K562 (cell line): ENCODE data around the gene TSGA10IP. TPM values are rescaled to one million over a fixed set of nuclear protein-coding genes. Genes with fewer than 3 reads are reported as not detected.

ENCODE experiments used
- ATAC-seq: fragments of 200-7000 bp; cut with Tn5 transposase; 3 replicates; pipeline ENCODE4 v1.9.1; 2020; ENCODE audit warnings: moderate library complexity
- BruUV-seq: library from RNA; stranded (reverse); fragments of 400-500 nt; replicated peaks from 2 replicates; lab custom pipeline; 2021; lab: Mats Ljungman, UMichigan
- CTCF ChIA-PET: fragments of 300-600 bp; formaldehyde crosslinking; extraction: SDS; loops from one replicate; lab custom pipeline; 2021; ENCODE audit warnings: low intra/inter-chr PET ratio; lab: Yijun Ruan, JAX
- POLR2A ChIA-PET: fragments of 300-600, 350-650 bp; sonication (Branson Sonifier 250); formaldehyde crosslinking; extraction: SDS; loops from one replicate; lab custom pipeline; 2021; ENCODE audit warnings: antibody characterized with exemption, inconsistent platforms; lab: Yijun Ruan, JAX
- DNase-seq, 4 experiments: peaks; one replicate each; pipeline versions ENCODE4 v3.0.0 to v3.0.0-alpha.2; 2011 to 2018; ENCODE audit warnings: low spot score in 3 of 4, mixed read lengths in 3 of 4; ENCODE audit errors: extremely low read depth in 1 of 4
- FAIRE-seq: peaks from 2 replicates; lab custom pipeline; 2011; peaks lifted over from hg19 to GRCh38; lab: Jason Lieb, UNC
- H2AFZ ChIP-seq: 2 replicates; pipeline ENCODE4 v1.6.0; 2011; ENCODE audit warnings: low read depth, low read length, control low read depth, inconsistent platforms
- H3K27ac ChIP-seq: fragments of 200-600 bp; 3 replicates; pipeline ENCODE4 v1.8.0; 2011; ENCODE audit warnings: low read depth, mild to moderate bottlenecking, control low read depth, inconsistent platforms, low read length, moderate library complexity, mixed read lengths; ENCODE audit errors: extremely low read depth
- H3K27me3 ChIP-seq, 2 experiments: fragments of 300-600 bp in 1 of 2; 2 replicates in 1 of 2; 3 replicates in 1 of 2; pipeline versions ENCODE4 v1.6.0 to v1.8.0; 2011; ENCODE audit warnings: inconsistent platforms in 2 of 2, low read length in 2 of 2, mild to moderate bottlenecking in 1 of 2, mixed read lengths in 1 of 2, moderate library complexity in 1 of 2; ENCODE audit not compliant: control insufficient read depth in 2 of 2, insufficient read depth in 2 of 2
- H3K36me3 ChIP-seq: fragments of 300-600 bp; 3 replicates; pipeline ENCODE4 v1.8.0; 2011; ENCODE audit warnings: mild to moderate bottlenecking, low read length, inconsistent platforms; ENCODE audit not compliant: control insufficient read depth, insufficient read depth
- H3K4me1 ChIP-seq, 2 experiments: fragments of 200-600 bp in 1 of 2; replicated peaks in 1 of 2; 2 replicates in 1 of 2; 3 replicates in 1 of 2; pipeline versions ENCODE4 v1.5.1 to v1.8.0; 2011; ENCODE audit warnings: inconsistent platforms in 2 of 2, low read length in 2 of 2, mild to moderate bottlenecking in 1 of 2, mixed read lengths in 1 of 2, moderate library complexity in 1 of 2; ENCODE audit not compliant: control insufficient read depth in 2 of 2, insufficient read depth in 2 of 2
- H3K4me2 ChIP-seq: 2 replicates; pipeline ENCODE4 v1.6.1; 2011; ENCODE audit warnings: low read length, control low read depth, inconsistent platforms, mixed read lengths; ENCODE audit not compliant: insufficient read depth
- H3K4me3 ChIP-seq: fragments of 200-600 bp; sonication (generic), shearing (Covaris generic); 2 replicates; pipeline ENCODE4 v1.5.1; 2016; ENCODE audit warnings: control low read depth, inconsistent platforms
- H3K79me2 ChIP-seq: fragments of 200-600 bp; 3 replicates; pipeline ENCODE4 v1.8.0; 2011; ENCODE audit warnings: low read length, inconsistent platforms; ENCODE audit not compliant: control insufficient read depth, insufficient read depth
- H3K9ac ChIP-seq, 2 experiments: 2 replicates each; pipeline versions ENCODE4 v1.6.0 to v1.6.1; 2011; ENCODE audit warnings: low read depth in 2 of 2, low read length in 2 of 2, control low read depth in 1 of 2, inconsistent platforms in 1 of 2, mild to moderate bottlenecking in 1 of 2, mixed read lengths in 1 of 2; ENCODE audit not compliant: insufficient read depth in 1 of 2
- H3K9me1 ChIP-seq: one replicate; pipeline ENCODE4 v1.6.0; 2011; ENCODE audit warnings: inconsistent platforms, mild to moderate bottlenecking, low read length, moderate library complexity; ENCODE audit not compliant: control insufficient read depth, insufficient read depth
- H3K9me3 ChIP-seq: replicated peaks from 2 replicates; pipeline ENCODE4 v1.5.1; 2011; ENCODE audit warnings: low read depth, low read length, inconsistent platforms; ENCODE audit not compliant: control insufficient read depth, insufficient read depth
- H4K20me1 ChIP-seq: replicated peaks from 2 replicates; pipeline ENCODE4 v1.6.1; 2011; ENCODE audit warnings: low read length, inconsistent platforms, mixed read lengths; ENCODE audit not compliant: control insufficient read depth, insufficient read depth
- BACH1 ChIP-seq: fragments of 200-800 bp; sonication (Bioruptor generic); IDR thresholded peaks from 2 replicates; pipeline ENCODE4 v1.6.1; 2016; ENCODE audit warnings: missing genetic modification characterization, missing compliant biosample characterization
- CXXC5 ChIP-seq: fragments of 250-450 bp; sonication (Bioruptor Pico); IDR thresholded peaks from 2 replicates; pipeline ENCODE4 v1.8.0; 2022; ENCODE audit warnings: inconsistent platforms, mild to moderate bottlenecking, moderate library complexity
- ETS1 ChIP-seq: conservative IDR thresholded peaks from 2 replicates; pipeline ENCODE4 v1.6.1; 2011; ENCODE audit warnings: low read depth, mild to moderate bottlenecking, low read length; ENCODE audit not compliant: control insufficient read depth
- HCFC1 ChIP-seq: IDR thresholded peaks from 2 replicates; pipeline ENCODE4 v1.6.1; 2012; ENCODE audit warnings: low read depth, low read length, improper control_type of control experiment
- HDAC1 ChIP-seq, 2 experiments: fragments of 450-650 bp; IDR thresholded peaks; 2 replicates each; pipeline ENCODE4 v1.6.1; 2016 to 2017; ENCODE audit warnings: inconsistent platforms in 1 of 2, mild to moderate bottlenecking in 1 of 2, moderate library complexity in 1 of 2
- HNRNPL ChIP-seq: fragments of 200-400 bp; formaldehyde crosslinking; IDR thresholded peaks from 2 replicates; pipeline ENCODE4 v1.6.1; 2017; ENCODE audit warnings: low read depth, mild to moderate bottlenecking, low read length
- NONO ChIP-seq, 2 experiments: fragments of 200-400 bp in 1 of 2; fragments of 450-650 bp in 1 of 2; formaldehyde crosslinking in 1 of 2; IDR thresholded peaks; 2 replicates each; pipeline ENCODE4 v1.6.1; 2017; ENCODE audit warnings: low read depth in 2 of 2, mild to moderate bottlenecking in 2 of 2, moderate library complexity in 2 of 2, low read length in 1 of 2
- RNF219 ChIP-seq: fragments of 250-450 bp; sonication (Bioruptor Pico); IDR thresholded peaks from 2 replicates; pipeline ENCODE4 v1.5.0; 2022; ENCODE audit warnings: mild to moderate bottlenecking
- SRF ChIP-seq, 2 experiments: fragments of 250-450, 450-650 bp in 1 of 2; sonication (Bioruptor Pico) in 1 of 2; sonication (generic) in 1 of 2; formaldehyde crosslinking; IDR thresholded peaks; 2 replicates each; pipeline versions ENCODE4 v1.5.0 to v1.5.1; 2020 to 2022; ENCODE audit warnings: mild to moderate bottlenecking in 1 of 2, missing genetic modification reagents in 1 of 2
- TSHZ1 ChIP-seq: fragments of 250-450 bp; sonication (Bioruptor Pico); IDR thresholded peaks from 2 replicates; pipeline ENCODE4 v1.4.0; 2020; ENCODE audit warnings: mild to moderate bottlenecking, moderate library complexity
- XRCC5 ChIP-seq: fragments of 200-400 bp; formaldehyde crosslinking; IDR thresholded peaks from 2 replicates; pipeline ENCODE4 v1.6.1; 2017; ENCODE audit warnings: low read depth, mild to moderate bottlenecking, low read length
- ZNF232 ChIP-seq: sonication (generic); formaldehyde crosslinking; IDR thresholded peaks from 2 replicates; pipeline ENCODE4 v1.8.0; 2022; ENCODE audit warnings: mild to moderate bottlenecking, missing genetic modification reagents
- ZNF263 ChIP-seq: sonication (generic); formaldehyde crosslinking; IDR thresholded peaks from 2 replicates; pipeline ENCODE4 v1.8.0; 2022; ENCODE audit warnings: mild to moderate bottlenecking, missing genetic modification reagents, borderline replicate concordance
- WGBS: fragments of 100-300 bp; shearing (Covaris generic); methylation state at CpG from one replicate; pipeline ENCODE4 v1.1.6; 2016; ENCODE audit warnings: low coverage, mixed read lengths; ENCODE audit not compliant: insufficient coverage; ENCODE audit errors: missing lambda C conversion rate; 5-methylcytosine and 5-hydroxymethylcytosine counted together
- in situ Hi-C: fragments of 300-500 bp; cut with MboI; formaldehyde crosslinking; loops from 4 replicates; pipeline ENCODE4 v1.15.0; 2018; ENCODE audit warnings: inconsistent platforms, mixed read lengths
- intact Hi-C: fragments of 100-400 bp; cut with micrococcal nuclease; formaldehyde crosslinking; loops from 2 replicates; pipeline ENCODE4 v1.14.2; 2022
- polyA plus RNA-seq, 8 experiments: library from polyadenylated mRNA; depleted of rRNA in 4 of 8; stranded (reverse) in 5 of 8; unstranded in 3 of 8; fragments of >200 nt; fragmentation: Nextera tagmentation in 2 of 8; fragmentation: Illumina TruSeq in 1 of 8; extraction: Ambion mirVana in 2 of 8; extraction: Trizol in 1 of 8; gene quantifications; 2 replicates each; pipeline versions ENCODE4 v1.2.1 to v1.2.3, GENCODE V29; 2011 to 2014; ENCODE audit warnings: inconsistent platforms in 1 of 8, missing spikeins in 1 of 8
- total RNA-seq, 7 experiments: library from RNA; depleted of rRNA in 6 of 7; stranded (reverse); fragments of >200 nt in 6 of 7; fragmentation: Illumina TruSeq in 2 of 7; extraction: Trizol in 2 of 7; gene quantifications; 2 replicates each; pipeline versions ENCODE4 v1.2.1 to v1.2.3, GENCODE V29; 2011 to 2021; ENCODE audit warnings: low replicate concordance in 1 of 7

TSGA10IP gene
- total and polyA plus RNA-seq, 9 of the 15 experiments (the other 6 are each of a cell fraction or from before 2014, with no cell fraction given): not detected

- no peaks in the 10 kb centered on the region for H3K9me3 ChIP-seq
- H3K4me2 ChIP-seq: peak within 1 kb of the TSS; percentile 99
- ChIA-PET POLR2A (interaction anchor here (0.6 to 8.0 kb wide), 25 partner anchors 11 to 407 kb away, joined by 3 to 136 read pairs (median 5); partner anchors contain the start of genes C11orf68, CCDC85B, CFL1 and FIBP), CTCF (no interaction called here)
- peak within 1 kb of the TSS; percentile 58 for H2AFZ ChIP-seq
- intact Hi-C loops: loop anchor here (5.0 kb wide), 1 partner anchor 43 kb away; the partner anchor contains the start of gene CFL1
- peaks cover 49% of the 10 kb centered on the region for H3K79me2 ChIP-seq
- no peaks in the 10 kb centered on the region for H3K9me1 ChIP-seq
- peaks cover 40% of the 10 kb centered on the region for H3K36me3 ChIP-seq
- peak within 1 kb of the TSS; percentile 89 for H3K4me3 ChIP-seq
- no TSS peak for BruUV-seq
- peak; percentile 48 for FAIRE-seq
- peaks cover 42 to 70% of the 10 kb centered on the region in 2 experiments for H3K4me1 ChIP-seq
- peak; percentile 90 for ATAC-seq
- H3K27ac ChIP-seq: peak within 1 kb of the TSS; percentile 100
- peak within 1 kb of the TSS; percentile 100 for H3K9ac ChIP-seq
- in situ Hi-C loops: no loop called here
- peaks cover 14% of the 10 kb centered on the region for H4K20me1 ChIP-seq
- WGBS: 2% methylated on average over 73 of the region's 80 CpGs
- no peaks in the 10 kb centered on the region for H3K27me3 ChIP-seq
- DNase-seq: peak; percentile 89 to 97 (median 92)
- TF ChIP-seq ZNF232 (CRISPR knock-in tag): 0 out of 2 replicates have a peak, but pooled peaks have one; percentile 14
- TF ChIP-seq RNF219 (CRISPR knock-in tag): no peak
- peak in 1 of 2 experiments; percentile 63; a peak in 1 of 4 replicates for TF ChIP-seq HDAC1 (IDR thresholded peaks at IDR 0.05)
- TF ChIP-seq ETS1: peak; percentile 82; the same call in 1 of the 2 replicates
- peak; percentile 97 to 99 for TF ChIP-seq NONO (IDR thresholded peaks at IDR 0.05; ENCODE audit: low read depth in 2 of 2, low read length in 1 of 2)
- peak; percentile 96 to 99 for TF ChIP-seq SRF (CRISPR knock-in tag; IDR thresholded peaks at IDR 0.05)
- TF ChIP-seq CXXC5: peak; percentile 93
- TF ChIP-seq ZNF263: peak; percentile 34; the same call in 1 of the 2 replicates
- TF ChIP-seq XRCC5: no peak
- TF ChIP-seq BACH1 (tag): no peak
- TF ChIP-seq HNRNPL: peak; percentile 86; the same call in 1 of the 2 replicates
- TF ChIP-seq TSHZ1 (CRISPR knock-in tag): no peak
- peak; percentile 21; the same call in 1 of the 2 replicates for TF ChIP-seq HCFC1
These were observed 45.0 kb upstream of the TSGA10IP start, which contains the start of gene FOSL1 for GRCh38 chr11:65900125-65900898. Gene FOSL1 (minus strand): TSS chr11:65900388. CDS start chr11:65900339, 49 bp downstream.
